ENCODE results near the gene UBE2L6. TPM values are rescaled to one million over a fixed set of nuclear protein-coding genes. Genes with fewer than 3 reads are reported as not detected.

UBE2L6 gene
- total and polyA plus RNA-seq, 2 of the 4 experiments (the other 2 are of a cell fraction): 37.5 to 46.7 TPM

DNA sequence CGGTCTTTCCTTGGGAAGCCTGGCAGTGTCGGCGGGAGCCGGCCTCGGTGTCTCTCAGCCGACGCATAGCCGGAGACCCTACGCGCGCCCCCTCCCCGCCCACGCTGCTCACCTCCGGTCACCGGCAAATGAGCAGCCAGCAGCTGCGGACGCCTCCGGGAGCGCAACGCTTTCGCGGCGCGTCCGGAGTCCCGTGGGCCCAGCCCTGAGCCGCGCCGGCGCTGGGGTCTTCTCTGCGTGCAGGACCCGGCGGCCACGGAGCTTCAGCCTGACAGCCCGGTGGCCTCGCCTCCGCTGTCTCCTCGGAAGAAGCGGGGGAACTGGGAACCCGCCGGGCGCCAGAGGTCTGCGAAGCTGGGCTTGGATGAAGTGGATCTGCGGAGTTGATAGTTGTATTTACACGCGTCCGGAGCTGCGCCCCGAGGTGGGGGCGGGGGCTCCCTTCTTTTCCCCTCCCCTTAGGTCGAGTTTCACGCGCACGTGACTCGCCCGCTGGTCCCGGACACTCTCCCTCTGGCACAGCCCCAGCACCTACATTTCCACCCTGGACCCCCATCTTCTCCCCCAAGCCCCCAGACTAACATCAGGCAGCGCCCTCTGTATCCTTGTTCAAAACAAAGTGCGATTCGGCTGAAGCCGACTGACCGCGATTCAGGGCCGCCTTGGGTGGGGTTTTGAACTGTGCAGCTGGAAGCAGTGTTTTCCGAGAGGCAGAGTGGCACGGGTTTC is 52.0 kb downstream of the UBE2L6 start, which contains the start of gene SLC43A1:
Gene SLC43A1 (minus strand): TSS at position 371 of the 729 bp plus-strand sequence. CDS start 1,591 bp downstream, outside the sequence.
- Histone ChIP-seq H3K4me3 (ENCODE audit: insufficient read depth, low read depth, low read length) (peak within 1 kb of the TSS; percentile 95), H2AK9ac (replicated peaks; ENCODE audit: low read depth, low read length, poor library complexity) (peak within 1 kb of the TSS; percentile 98), H2AK5ac (ENCODE audit: low read depth, low read length) (peak within 1 kb of the TSS; percentile 46; the same call in 1 of the 2 replicates), H2BK5ac (ENCODE audit: low read depth, low read length, poor library complexity, severe bottlenecking) (peak within 1 kb of the TSS; percentile 65), H2BK15ac (ENCODE audit: low read depth, low read length) (peak within 1 kb of the TSS; percentile 77; the same call in 2 of the 3 replicates), H3K56ac (ENCODE audit: extremely low read depth, insufficient read depth, low read length) (peak within 1 kb of the TSS; percentile 91), H3K14ac (replicated peaks; ENCODE audit: low read depth, low read length) (peak within 1 kb of the TSS; percentile 83), H2BK20ac (ENCODE audit: low read depth, low read length) (peak within 1 kb of the TSS; percentile 36; the same call in 1 of the 2 replicates), H4K8ac (ENCODE audit: low read depth in 2 of 2, low read length in 2 of 2) (peak within 1 kb of the TSS; percentile 87 to 96), H3K27me3 (ENCODE audit: control insufficient read depth, insufficient read depth, low read length) (no peaks in the 10 kb centered on the region), H2BK120ac (ENCODE audit: low read depth, low read length) (peak within 1 kb of the TSS; percentile 83), H3K27ac (ENCODE audit: insufficient read depth, low read length) (peak within 1 kb of the TSS; percentile 86), H3K79me1 (ENCODE audit: low read depth in 1 of 2, low read length in 2 of 2) (peaks cover 7 to 24% of the 10 kb centered on the region in 2 experiments; a peak in 3 of 4 replicates), H3K4ac (ENCODE audit: low read depth, low read length) (peak within 1 kb of the TSS; percentile 91), H3K9me1 (ENCODE audit: insufficient read depth, low read length) (no peaks in the 10 kb centered on the region; the same call in 1 of the 2 replicates), H3K18ac (ENCODE audit: low read depth, low read length) (peak within 1 kb of the TSS; percentile 96), H4K91ac (ENCODE audit: insufficient read depth, low read depth, low read length) (peak within 1 kb of the TSS; percentile 89), H4K20me1 (ENCODE audit: insufficient read depth, low read length) (peaks cover 7% of the 10 kb centered on the region; the same call in 1 of the 2 replicates), H3K9me3 (ENCODE audit: control insufficient read depth, insufficient read depth, low read length) (no peaks in the 10 kb centered on the region), H2AFZ (replicated peaks; ENCODE audit: low read length, poor library complexity) (peak within 1 kb of the TSS; percentile 94), H3K4me2 (ENCODE audit: low read depth, low read length) (peak within 1 kb of the TSS; percentile 92), H3K4me1 (ENCODE audit: control insufficient read depth, insufficient read depth, low read length) (no peaks in the 10 kb centered on the region; the same call in 1 of the 2 replicates), H3K23ac (ENCODE audit: low read depth, low read length) (peak within 1 kb of the TSS; percentile 96), H4K5ac (ENCODE audit: low read depth, low read length) (peak within 1 kb of the TSS; percentile 90), H3K9ac (ENCODE audit: low read depth, low read length) (peak within 1 kb of the TSS; percentile 90), H3K36me3 (ENCODE audit: control insufficient read depth, insufficient read depth, low read length) (peaks cover 4% of the 10 kb centered on the region; the same call in 1 of the 2 replicates)
- WGBS, 2 experiments (ENCODE audit: extremely low coverage in 2 of 2, insufficient read length in 1 of 2): 1% methylated on average over 29 of the region's 66 CpGs; no CpG with 5 or more reads in 1 of the 2 experiments
- intact Hi-C loops (cut with micrococcal nuclease): no loop called here
- POLR2A ChIA-PET (ENCODE audit: unreplicated experiment): interaction anchor here (0.6 kb wide), 1 partner anchor 187 kb away, joined by 3 read pairs; no protein-coding TSS in a partner anchor
- dilution Hi-C loops (cut with HindIII; ENCODE audit: low sequenced_read_pairs, unreplicated experiment): no loop called here
- no TSS peak for BruUV-seq (replicated peaks)
- CTCF ChIA-PET: interaction anchor here (0.7 to 3.0 kb wide), 3 partner anchors 11 to 24 kb away, joined by 3 to 17 read pairs (median 15); no protein-coding TSS in a partner anchor
- in situ Hi-C loops (cut with MboI; ENCODE audit: low sequenced_read_pairs): loop anchor here (25.0 kb wide), 1 partner anchor 678 kb away; no protein-coding TSS in a partner anchor
- DNase-seq (peak; percentile 59), ATAC-seq (ENCODE audit: low read depth) (peak; percentile 85)
- TF ChIP-seq CEBPB (IDR thresholded peaks at IDR 0.05; ENCODE audit: low read depth, low read length): no peak
- TF ChIP-seq POLR2A (IDR thresholded peaks at IDR 0.05; ENCODE audit: low read depth, low read length): no peak
- TF ChIP-seq BHLHE40 (IDR thresholded peaks at IDR 0.05; ENCODE audit: low read depth, low read length): peak; percentile 84
- TF ChIP-seq RAD21 (IDR thresholded peaks at IDR 0.05; ENCODE audit: low read length): no peak
- no peak for TF ChIP-seq SMC3 (IDR thresholded peaks at IDR 0.05; ENCODE audit: low read depth, low read length)
- TF ChIP-seq, protein P1, sequence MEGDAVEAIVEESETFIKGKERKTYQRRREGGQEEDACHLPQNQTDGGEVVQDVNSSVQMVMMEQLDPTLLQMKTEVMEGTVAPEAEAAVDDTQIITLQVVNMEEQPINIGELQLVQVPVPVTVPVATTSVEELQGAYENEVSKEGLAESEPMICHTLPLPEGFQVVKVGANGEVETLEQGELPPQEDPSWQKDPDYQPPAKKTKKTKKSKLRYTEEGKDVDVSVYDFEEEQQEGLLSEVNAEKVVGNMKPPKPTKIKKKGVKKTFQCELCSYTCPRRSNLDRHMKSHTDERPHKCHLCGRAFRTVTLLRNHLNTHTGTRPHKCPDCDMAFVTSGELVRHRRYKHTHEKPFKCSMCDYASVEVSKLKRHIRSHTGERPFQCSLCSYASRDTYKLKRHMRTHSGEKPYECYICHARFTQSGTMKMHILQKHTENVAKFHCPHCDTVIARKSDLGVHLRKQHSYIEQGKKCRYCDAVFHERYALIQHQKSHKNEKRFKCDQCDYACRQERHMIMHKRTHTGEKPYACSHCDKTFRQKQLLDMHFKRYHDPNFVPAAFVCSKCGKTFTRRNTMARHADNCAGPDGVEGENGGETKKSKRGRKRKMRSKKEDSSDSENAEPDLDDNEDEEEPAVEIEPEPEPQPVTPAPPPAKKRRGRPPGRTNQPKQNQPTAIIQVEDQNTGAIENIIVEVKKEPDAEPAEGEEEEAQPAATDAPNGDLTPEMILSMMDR (conservative IDR thresholded peaks at IDR 0.05; ENCODE audit: low read depth, low read length): no peak
- TF ChIP-seq ELK1 (IDR thresholded peaks at IDR 0.05; ENCODE audit: borderline replicate concordance, low read depth, low read length): no peak
- no peak for TF ChIP-seq NFE2L2 (IDR thresholded peaks at IDR 0.05; ENCODE audit: low read depth, low read length)
- TF ChIP-seq MAZ (IDR thresholded peaks at IDR 0.05; ENCODE audit: borderline replicate concordance, low read depth, low read length): peak; percentile 53; the same call in 1 of the 2 replicates
- TF ChIP-seq, protein P2, sequence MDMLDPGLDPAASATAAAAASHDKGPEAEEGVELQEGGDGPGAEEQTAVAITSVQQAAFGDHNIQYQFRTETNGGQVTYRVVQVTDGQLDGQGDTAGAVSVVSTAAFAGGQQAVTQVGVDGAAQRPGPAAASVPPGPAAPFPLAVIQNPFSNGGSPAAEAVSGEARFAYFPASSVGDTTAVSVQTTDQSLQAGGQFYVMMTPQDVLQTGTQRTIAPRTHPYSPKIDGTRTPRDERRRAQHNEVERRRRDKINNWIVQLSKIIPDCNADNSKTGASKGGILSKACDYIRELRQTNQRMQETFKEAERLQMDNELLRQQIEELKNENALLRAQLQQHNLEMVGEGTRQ (IDR thresholded peaks at IDR 0.05; ENCODE audit: low read depth, low read length): peak; percentile 90
- TF ChIP-seq MAFK (IDR thresholded peaks at IDR 0.05; ENCODE audit: low read depth, low read length): no peak
- no peak for TF ChIP-seq RCOR1 (IDR thresholded peaks at IDR 0.05; ENCODE audit: insufficient replicate concordance, low read length)
- no peak for TF ChIP-seq CHD1 (IDR thresholded peaks at IDR 0.05; ENCODE audit: low read depth, low read length)

All from IMR-90 (cell line).